GM18508 (cell line): ENCODE data around the gene AVPR2.

Experiments
- ATAC-seq: cut with Tn5 transposase; IDR thresholded peaks from one replicate; pipeline ENCODE4 v1.9.1; 2021; ENCODE audit warnings: moderate number of reproducible peaks; ENCODE audit not compliant: insufficient read depth, unreplicated experiment

Gene AVPR2

DNA sequence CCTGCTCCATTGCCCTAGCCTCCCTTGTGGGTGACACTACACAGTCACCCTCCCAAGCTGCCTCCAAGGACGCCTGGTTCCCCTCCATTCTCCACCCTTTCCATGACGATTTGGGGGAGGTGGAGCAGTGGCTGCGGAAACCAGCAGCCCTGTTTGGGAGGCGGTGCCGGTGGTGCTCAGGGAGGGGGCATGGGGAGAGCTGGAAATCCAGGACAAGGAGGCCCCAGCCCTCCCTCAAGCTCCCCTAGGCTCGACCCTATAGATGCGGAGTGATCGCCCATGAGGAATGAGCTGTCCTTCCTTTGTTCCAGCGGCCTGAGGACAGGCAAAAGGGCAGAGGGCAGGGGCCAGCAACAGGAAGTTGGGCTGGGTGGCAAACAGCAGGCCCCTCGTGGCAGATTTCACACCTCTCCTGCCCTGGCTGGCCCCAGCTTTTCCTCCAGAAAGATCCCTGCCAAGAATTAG is 43.6 kb downstream of the AVPR2 start:
- ATAC-seq, result no peak

DNA sequence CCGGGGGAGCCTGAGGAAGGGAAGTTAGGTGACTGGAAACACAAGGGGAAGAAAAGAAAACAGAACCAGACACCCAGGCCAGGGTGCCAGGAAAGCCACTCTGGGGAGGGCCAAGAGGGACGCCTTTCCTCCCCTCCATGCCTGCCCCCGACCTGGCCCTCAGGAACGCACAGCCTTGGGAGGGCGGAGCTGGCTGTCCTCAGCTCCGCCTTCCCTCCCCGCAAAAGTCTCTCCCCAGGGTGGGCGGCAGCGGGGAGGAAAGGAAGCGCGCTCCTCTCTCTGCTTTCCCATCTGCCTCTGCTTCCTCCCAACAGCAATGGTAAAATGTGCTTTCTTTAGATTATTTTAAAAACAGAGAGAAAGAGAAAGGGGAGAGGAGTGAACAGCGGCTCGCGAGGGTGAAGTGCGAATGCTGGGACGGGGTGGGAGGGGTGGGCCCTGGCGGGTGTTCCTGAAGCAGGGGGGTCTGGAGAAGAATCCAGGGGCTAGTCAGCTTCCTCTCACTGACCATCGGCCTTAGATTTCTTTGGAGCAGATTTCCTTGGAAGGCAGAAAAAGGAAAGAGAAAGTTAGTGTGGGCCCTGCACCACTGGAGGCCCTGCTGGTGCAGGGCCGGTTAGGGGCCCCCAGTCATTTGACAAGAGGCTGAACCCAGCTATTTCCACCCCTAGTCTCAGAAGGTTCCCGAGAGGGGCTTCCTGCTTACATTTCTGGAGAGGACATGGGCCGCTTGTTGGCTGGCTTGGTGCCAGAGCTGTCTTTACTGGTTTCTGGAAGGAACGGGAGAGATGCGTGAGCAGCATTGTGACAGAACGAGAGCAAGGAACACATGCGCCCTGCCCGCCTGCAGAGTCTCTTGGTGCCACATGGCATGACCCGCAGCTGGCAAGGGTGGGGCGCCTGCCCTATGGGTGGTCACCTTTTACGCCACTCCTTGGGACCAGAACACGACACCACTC is 44.7 kb downstream of the AVPR2 start:
- ATAC-seq, result no peak

DNA sequence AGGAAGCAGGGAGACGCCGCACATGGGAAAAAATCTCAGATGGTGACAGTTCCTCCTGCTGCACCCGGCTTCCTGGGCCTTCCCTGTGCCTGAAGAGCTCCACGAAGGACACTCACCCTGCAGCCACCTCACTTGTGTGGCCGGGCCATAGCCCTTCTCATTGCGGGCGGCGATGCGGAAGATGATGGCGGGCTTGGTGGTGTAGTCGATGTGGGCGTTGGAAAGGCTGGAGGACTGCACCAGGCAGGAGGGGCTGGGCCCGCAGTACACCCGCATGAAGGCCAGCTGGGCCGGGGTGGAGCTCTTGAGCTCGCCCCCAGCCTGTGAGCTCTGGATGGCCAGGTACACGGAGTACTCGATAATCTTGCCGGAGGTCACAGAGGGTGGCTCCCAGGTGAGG is 45.7 kb downstream of the AVPR2 start:
- no peak for ATAC-seq

DNA sequence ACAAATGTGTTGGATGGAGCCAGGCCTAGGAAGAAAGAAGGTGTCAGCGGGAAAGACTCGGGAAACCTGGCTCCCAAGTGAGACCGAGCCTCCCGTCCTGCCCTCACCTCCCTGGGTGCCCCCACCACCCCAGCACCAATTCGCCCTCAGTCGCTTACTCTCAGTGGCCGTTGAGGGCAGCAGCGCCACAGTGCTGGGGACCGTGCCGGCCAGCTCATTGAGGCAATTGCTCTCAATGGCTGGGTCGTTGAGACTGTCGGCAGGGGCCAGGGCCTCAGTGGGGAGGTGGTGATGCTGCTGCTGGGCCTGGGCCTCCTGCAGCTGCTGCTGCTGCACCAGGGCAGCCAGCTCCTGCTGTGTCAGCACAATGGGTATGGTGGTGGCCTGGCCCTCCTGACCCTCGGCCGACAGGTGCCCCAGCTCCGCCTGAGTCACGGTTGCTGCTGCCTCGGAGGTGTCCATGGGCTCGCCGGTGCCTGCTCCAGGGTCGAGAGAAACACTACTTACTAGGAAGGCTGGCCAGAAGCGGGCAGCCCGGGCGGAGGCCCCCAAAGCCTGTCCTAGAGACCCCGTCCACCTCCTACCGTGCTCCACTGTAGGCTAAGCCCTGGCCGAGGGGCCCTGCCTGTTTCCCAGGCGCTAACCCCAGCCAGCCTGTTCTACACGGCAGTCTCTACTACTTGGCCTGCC is 47.4 kb downstream of the AVPR2 start:
- ATAC-seq, result no peak

DNA sequence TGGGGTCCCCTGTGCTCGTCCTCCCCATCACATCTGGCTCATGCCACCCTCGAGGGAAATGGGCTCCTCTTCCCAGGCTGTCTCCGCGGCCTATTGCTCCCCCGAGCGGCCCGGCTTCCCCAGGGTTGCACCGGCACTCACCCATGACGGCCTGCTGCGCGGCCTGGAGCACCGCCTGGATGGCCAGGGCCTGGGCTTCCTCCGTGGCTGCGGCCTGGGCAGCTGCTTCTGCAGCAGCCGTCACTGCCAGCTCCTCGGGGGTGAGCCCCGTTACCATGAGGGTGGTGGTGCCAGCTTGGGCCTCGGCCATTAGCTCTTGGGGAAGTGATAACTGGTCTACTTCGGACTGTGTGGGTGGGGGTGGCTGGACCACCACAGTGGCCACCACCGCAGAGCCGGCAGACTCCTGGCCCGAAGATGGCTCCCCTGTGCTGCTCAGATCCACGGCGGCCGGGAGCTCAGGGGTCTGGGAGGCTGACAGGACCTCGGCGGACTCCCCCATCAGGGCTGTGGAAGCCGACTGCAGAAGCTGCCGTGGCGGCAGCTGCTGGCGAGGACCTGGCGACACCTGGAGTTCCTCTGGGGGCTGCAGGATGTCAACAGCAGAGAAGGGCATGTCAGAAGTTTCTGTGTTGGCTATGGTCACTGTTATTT is 48.0 kb downstream of the AVPR2 start:
- ATAC-seq, result no peak

DNA sequence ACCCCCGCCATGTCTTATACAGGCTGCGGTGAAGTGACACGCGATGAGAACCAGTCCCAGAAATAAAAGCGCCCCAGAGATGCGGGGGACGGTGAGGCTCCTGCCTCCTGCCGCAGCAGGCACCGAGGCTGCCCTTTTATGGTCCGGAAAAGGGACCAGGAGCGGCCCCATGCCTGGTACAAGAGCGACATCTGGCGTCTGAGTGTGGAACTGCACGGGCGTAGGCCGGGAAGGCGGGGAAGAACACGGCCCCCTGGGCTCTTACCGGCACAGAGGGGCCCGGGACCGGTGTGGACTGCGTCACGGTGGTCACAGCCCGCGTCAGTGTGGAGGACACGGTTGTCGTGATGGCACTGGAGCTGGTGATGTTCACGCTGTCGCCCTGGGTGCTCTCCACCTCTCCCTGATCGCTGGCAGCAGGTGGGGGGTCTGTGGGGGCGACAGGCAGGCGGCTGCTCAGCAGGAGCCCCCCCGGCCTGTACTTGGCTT is 48.9 kb downstream of the AVPR2 start:
- no peak for ATAC-seq

DNA sequence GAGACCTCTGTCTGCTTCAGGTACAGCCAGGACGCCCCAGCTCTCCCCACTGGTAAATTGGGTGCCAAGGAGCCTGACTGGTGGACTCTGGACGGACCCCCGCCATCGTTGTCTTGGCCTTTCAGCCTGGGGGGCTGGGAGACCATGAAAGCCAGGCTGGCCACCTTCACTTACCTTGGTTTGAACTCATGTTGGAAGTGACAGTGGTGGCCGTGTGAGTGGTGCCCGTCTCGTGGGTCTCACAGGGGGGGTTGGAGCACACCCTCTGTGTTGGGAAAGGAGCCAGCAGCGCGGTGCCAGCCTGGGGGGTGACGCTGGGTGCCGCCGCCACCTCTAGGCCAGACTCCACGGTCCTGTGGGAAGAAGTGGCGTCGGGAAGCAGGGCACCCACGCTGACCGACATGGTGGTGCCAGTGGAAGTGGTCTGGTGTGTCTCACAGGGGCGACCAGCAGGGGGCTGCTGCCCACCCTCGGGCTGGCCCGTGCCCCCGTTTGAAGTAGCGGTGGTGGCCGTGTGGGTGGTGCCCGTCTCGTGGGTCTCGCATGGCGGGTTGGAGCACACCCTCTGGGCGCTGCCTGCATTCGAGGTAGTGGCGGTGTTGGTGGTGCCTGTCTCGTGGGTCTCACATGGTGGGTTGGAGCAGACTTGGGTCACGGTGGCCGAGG is 49.6 kb downstream of the AVPR2 start:
- ATAC-seq, result no peak

DNA sequence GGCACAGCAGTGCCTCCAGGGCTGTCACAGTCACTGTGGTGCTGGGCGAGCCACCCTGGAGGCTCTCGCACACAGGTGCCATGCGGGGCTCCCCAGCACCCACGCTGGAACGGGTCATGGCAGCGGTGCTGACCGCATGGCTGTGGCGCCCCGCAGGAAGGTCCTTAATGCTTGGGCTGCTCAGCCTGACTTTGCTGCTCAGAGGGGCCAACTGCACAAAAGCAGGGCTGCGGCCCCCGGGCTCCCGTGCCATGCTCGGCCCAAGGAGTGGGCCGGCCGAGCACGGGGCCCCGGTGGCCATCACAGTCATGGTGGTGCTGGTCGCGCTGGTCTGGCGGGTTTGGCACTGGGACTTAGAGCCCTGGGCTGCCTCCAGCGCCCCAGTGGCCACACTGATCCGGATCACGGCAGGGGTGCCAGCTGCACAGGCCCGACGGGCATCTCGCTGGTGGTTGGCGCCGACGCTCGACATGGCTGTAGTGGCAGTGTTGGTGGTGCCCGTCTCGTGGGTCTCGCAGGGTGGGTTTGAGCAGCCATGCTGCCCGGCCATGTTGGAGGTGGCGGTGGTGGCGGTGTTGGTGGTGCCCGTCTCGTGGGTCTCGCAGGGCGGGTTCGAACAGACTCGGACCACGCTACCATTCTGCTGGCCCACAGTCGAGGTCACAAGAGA is 50.2 kb downstream of the AVPR2 start:
- ATAC-seq, result no peak

DNA sequence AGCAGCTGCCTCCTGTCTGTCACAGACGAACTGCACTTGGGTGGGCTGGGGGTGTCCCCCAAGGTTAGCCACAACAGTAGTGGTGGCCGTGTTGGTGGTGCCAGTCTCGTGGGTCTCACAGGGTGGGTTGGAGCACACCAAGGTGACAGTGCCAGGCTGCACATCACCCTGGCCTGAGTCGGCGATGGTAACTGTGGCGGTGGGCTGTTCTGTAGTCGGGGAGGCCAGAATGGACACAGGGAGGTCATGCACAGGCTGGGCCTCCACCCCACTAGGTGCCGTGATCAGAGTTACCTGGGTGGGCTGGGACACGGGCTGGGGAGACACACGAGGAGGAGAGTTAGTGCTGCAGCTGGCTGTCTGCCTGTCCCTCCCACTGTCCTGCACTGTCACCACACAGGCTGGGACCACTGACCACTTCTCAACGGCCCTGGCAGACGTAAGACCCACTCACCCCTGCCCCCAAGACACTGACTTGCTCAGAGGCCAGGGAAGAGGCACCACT is 50.8 kb downstream of the AVPR2 start:
- no peak for ATAC-seq

DNA sequence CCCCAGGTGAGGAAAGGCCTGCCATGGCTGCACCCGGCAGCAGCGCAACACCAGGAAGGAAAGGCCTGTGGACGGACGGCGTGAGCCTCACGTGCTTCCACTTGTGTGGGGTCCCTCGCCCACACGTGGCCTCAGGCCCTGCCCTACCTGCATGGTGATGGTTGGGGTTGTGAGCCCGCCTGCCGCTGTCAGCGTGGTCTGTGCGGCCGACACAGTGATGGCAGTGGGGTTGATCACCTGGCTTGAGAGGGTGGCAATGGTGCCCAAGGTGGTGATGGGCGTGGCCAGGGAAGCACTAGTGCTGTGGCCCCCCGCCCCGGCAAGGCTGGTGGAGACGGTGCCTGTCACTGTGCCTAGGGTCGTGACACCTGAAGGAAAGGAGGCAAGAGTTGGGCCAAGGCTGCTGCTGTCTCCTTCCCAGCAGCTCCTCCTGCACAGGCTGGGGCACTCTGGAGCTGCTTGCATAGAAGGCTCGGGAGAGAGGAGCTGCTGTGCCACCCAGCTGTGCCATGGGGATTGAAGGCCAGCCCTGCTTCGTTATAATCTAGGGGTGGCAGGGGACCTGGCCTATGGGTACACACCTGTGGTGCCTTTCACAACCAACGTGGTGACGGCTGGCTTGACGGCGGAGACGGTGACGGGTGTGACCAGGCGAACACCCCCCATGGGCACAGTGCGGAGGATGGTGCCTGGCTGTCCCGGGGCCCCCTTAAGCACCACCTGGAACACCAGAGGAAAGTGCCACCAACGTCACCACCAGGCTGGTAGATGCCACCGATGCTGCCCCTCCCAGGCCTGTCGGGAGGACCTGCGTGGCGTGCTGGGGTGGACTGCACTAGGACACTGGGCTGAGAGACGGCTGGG is 51.8 kb downstream of the AVPR2 start:
- no peak for ATAC-seq
